PC-3 (cell line): ENCODE measurements around the gene METRN. TPM values are rescaled to one million over a fixed set of nuclear protein-coding genes. Genes with fewer than 3 reads are reported as not detected.

Experiments used
- ATAC-seq: fragments of 200-7000 bp; cut with Tn5 transposase; 2 replicates; pipeline ENCODE4 v1.9.1; 2020; ENCODE audit warnings: mild to moderate bottlenecking, moderate library complexity
- BruUV-seq: library from RNA; stranded (reverse); fragments of 400-500 nt; replicated peaks from 2 replicates; lab custom pipeline; 2021; lab: Mats Ljungman, UMichigan
- CTCF ChIA-PET: fragments of 300-600 bp; sonication (Branson Sonifier 250); formaldehyde crosslinking; loops from one replicate; lab custom pipeline; 2022; ENCODE audit warnings: antibody characterized with exemption; lab: Charles Lee
- POLR2A ChIA-PET: fragments of 300-600 bp; sonication (Branson Sonifier 250); formaldehyde crosslinking; loops from one replicate; lab custom pipeline; 2022; ENCODE audit warnings: antibody characterized with exemption; ENCODE audit not compliant: unreplicated experiment; lab: Charles Lee
- DNase-seq: peaks from one replicate; pipeline ENCODE4 v3.0.0-alpha.2; 2015
- H2AFZ ChIP-seq: fragments of 300-600 bp; sonication (generic); 2 replicates; pipeline ENCODE4 v1.6.0; 2016; ENCODE audit warnings: antibody characterized with exemption, low read length
- H3F3A ChIP-seq: fragments of 300-600 bp; sonication (generic); one replicate; pipeline ENCODE4 v1.6.0; 2017; ENCODE audit warnings: antibody characterized with exemption, low read length, control low read depth, mild to moderate bottlenecking; ENCODE audit not compliant: unreplicated experiment
- H3K27ac ChIP-seq: fragments of 300-600 bp; sonication (generic); 2 replicates; pipeline ENCODE4 v1.5.1; 2016; ENCODE audit warnings: mild to moderate bottlenecking, low read length
- H3K27me3 ChIP-seq: fragments of 300-600 bp; sonication (generic); 2 replicates; pipeline ENCODE4 v1.6.1; 2016; ENCODE audit warnings: low read length, mixed read lengths
- H3K36me3 ChIP-seq: fragments of 300-600 bp; sonication (generic); 2 replicates; pipeline ENCODE4 v1.6.1; 2016; ENCODE audit warnings: low read depth, mixed run types, low read length, mixed read lengths
- H3K4me1 ChIP-seq: fragments of 300-600 bp; sonication (generic); 2 replicates; pipeline ENCODE4 v1.5.1; 2016; ENCODE audit warnings: low read length; ENCODE audit not compliant: insufficient read depth
- H3K4me2 ChIP-seq: fragments of 300-600 bp; sonication (generic); 2 replicates; pipeline ENCODE4 v1.6.0; 2016; ENCODE audit warnings: low read length
- H3K4me3 ChIP-seq: fragments of 300-600 bp; sonication (generic); 2 replicates; pipeline ENCODE4 v1.5.1; 2016; ENCODE audit warnings: mild to moderate bottlenecking, low read length, mixed read lengths
- H3K79me2 ChIP-seq: fragments of 300-600 bp; sonication (generic); 2 replicates; pipeline ENCODE4 v1.6.1; 2017; ENCODE audit warnings: low read length, mixed read lengths
- H3K9ac ChIP-seq: fragments of 300-600 bp; sonication (generic); 2 replicates; pipeline ENCODE4 v1.6.0; 2016; ENCODE audit warnings: mild to moderate bottlenecking, low read length
- H3K9me2 ChIP-seq: fragments of 300-600 bp; sonication (generic); replicated peaks from 2 replicates; pipeline ENCODE4 v1.6.1; 2016; ENCODE audit warnings: mixed run types, low read length, mixed read lengths
- H3K9me3 ChIP-seq: fragments of 300-600 bp; sonication (generic); 2 replicates; pipeline ENCODE4 v1.6.1; 2016; ENCODE audit warnings: low read length, mixed read lengths
- H4K20me1 ChIP-seq: fragments of 300-600 bp; sonication (generic); 2 replicates; pipeline ENCODE4 v1.6.1; 2016; ENCODE audit warnings: low read length, mixed read lengths
- CTCF ChIP-seq: fragments of 300-600 bp; sonication (generic); conservative IDR thresholded peaks from 2 replicates; pipeline ENCODE4 v1.5.1; 2017; ENCODE audit warnings: antibody characterized with exemption, low read depth, mild to moderate bottlenecking, low read length
- EZH2 ChIP-seq: fragments of 300-600 bp; sonication (generic); IDR thresholded peaks from one replicate; pipeline ENCODE4 v1.6.1; 2017; ENCODE audit warnings: antibody characterized with exemption, mild to moderate bottlenecking, low read length; ENCODE audit not compliant: unreplicated experiment
- EZH2phosphoT487 ChIP-seq: fragments of 300-600 bp; sonication (generic); IDR thresholded peaks from 2 replicates; pipeline ENCODE4 v1.6.1; 2018; ENCODE audit warnings: mild to moderate bottlenecking, antibody characterized with exemption, low read length, borderline replicate concordance
- intact Hi-C: fragments of 100-400 bp; cut with micrococcal nuclease; formaldehyde crosslinking; loops from 2 replicates; pipeline ENCODE4 v1.9.0; 2023
- total RNA-seq: library from RNA; depleted of rRNA; stranded (reverse); fragments of >200 nt; gene quantifications from 2 replicates; pipeline ENCODE4 v1.2.3, GENCODE V29; 2014

The METRN gene
- total RNA-seq, 1 experiment from 2014 or later: 320 TPM

GRCh38 chr16:671353-672131 lies 43.4 kb upstream of the METRN start:
- POLR2A ChIA-PET: no interaction called here
- CTCF ChIA-PET: no interaction called here

GRCh38 chr16:672371-672770 lies 42.5 kb upstream of the METRN start:
- ChIA-PET CTCF (no interaction called here), POLR2A (no interaction called here)
- no peak overlapping the region for H3K9ac ChIP-seq
- DNase-seq: no peak
- TF ChIP-seq EZH2phosphoT487 (no peak), EZH2 (no peak), CTCF (no peak)
- H3K27ac ChIP-seq: no peak overlapping the region
- H3K36me3 ChIP-seq: peaks cover 6% of the 10 kb centered on the region; the same call in 1 of the 2 replicates
- no peak overlapping the region for H2AFZ ChIP-seq
- no peaks in the 10 kb centered on the region for H3K9me2 ChIP-seq
- BruUV-seq: no TSS peak
- no peak overlapping the region for H3K4me3 ChIP-seq
- no peak for ATAC-seq
- no peaks in the 10 kb centered on the region for H3K27me3 ChIP-seq
- intact Hi-C loops: no loop called here
- H3K4me1 ChIP-seq: no peaks in the 10 kb centered on the region
- peaks cover 22% of the 10 kb centered on the region for H3K79me2 ChIP-seq
- H3K4me2 ChIP-seq: no peak overlapping the region
- H3F3A ChIP-seq: no peaks in the 10 kb centered on the region
- H3K9me3 ChIP-seq: no peaks in the 10 kb centered on the region
- H4K20me1 ChIP-seq: no peaks in the 10 kb centered on the region

More at GRCh38 chr16:671353-672131, 43.4 kb upstream of the METRN start:
- Histone ChIP-seq H3K4me3 (no peak overlapping the region), H3K9me2 (no peaks in the 10 kb centered on the region), H4K20me1 (no peaks in the 10 kb centered on the region), H3K9me3 (no peaks in the 10 kb centered on the region), H3F3A (no peaks in the 10 kb centered on the region), H3K4me1 (no peaks in the 10 kb centered on the region), H3K79me2 (peaks cover 22% of the 10 kb centered on the region), H2AFZ (no peak overlapping the region), H3K36me3 (peaks cover 6% of the 10 kb centered on the region; the same call in 1 of the 2 replicates), H3K4me2 (no peak overlapping the region), H3K27me3 (no peaks in the 10 kb centered on the region), H3K9ac (no peak overlapping the region), H3K27ac (no peak overlapping the region)
- DNase-seq (no peak), ATAC-seq (no peak)
- no TSS peak for BruUV-seq
- intact Hi-C loops: no loop called here
- TF ChIP-seq CTCF (no peak), EZH2 (no peak), EZH2phosphoT487 (no peak)

DNA sequence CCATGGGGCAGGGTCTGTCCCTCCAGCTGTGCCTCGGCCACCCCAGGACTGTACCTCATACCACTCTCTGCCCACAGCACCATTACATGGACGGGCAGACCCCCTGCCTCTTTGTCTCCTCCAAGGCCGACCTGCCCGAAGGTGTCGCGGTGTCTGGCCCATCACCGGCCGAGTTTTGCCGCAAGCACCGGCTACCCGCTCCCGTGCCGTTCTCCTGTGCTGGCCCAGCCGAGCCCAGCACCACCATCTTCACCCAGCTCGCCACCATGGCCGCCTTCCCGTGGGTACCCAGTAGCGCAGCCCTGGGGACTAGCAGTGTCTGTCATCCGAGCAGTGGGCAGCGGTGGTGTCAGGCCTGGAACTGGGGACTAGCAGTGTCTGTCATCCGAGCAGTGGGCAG lies 42.1 kb upstream of the METRN start:
- H3K27me3 ChIP-seq: no peaks in the 10 kb centered on the region
- no peaks in the 10 kb centered on the region for H3K4me1 ChIP-seq
- H3K4me2 ChIP-seq: no peak overlapping the region
- no peaks in the 10 kb centered on the region for H3K9me2 ChIP-seq
- H3K79me2 ChIP-seq: peaks cover 22% of the 10 kb centered on the region
- H3K27ac ChIP-seq: no peak overlapping the region
- intact Hi-C loops: no loop called here
- DNase-seq (no peak), ATAC-seq (no peak)
- H3K9ac ChIP-seq: no peak overlapping the region
- H3F3A ChIP-seq: no peaks in the 10 kb centered on the region
- ChIA-PET CTCF (no interaction called here), POLR2A (no interaction called here)
- TF ChIP-seq EZH2 (no peak), CTCF (no peak), EZH2phosphoT487 (no peak)
- no peak overlapping the region for H2AFZ ChIP-seq
- BruUV-seq: no TSS peak
- no peaks in the 10 kb centered on the region for H3K9me3 ChIP-seq
- no peak overlapping the region for H3K4me3 ChIP-seq
- peaks cover 6% of the 10 kb centered on the region; the same call in 1 of the 2 replicates for H3K36me3 ChIP-seq
- H4K20me1 ChIP-seq: no peaks in the 10 kb centered on the region
